GM23338 (cell line): Measurements from ENCODE around the gene ARHGAP10. TPM values are rescaled to one million over a fixed set of nuclear protein-coding genes. Genes with fewer than 3 reads are reported as not detected.

Source experiments
- ATAC-seq: fragments of 200-7000 bp; cut with Tn5 transposase; 3 replicates; pipeline ENCODE4 v1.9.1; 2020
- DNase-seq: peaks from one replicate; pipeline ENCODE4 v3.0.0-alpha.2; 2015; ENCODE audit warnings: low spot score
- H2AFZ ChIP-seq: fragments of 200-600 bp; sonication (generic); 2 replicates; pipeline ENCODE4 v1.8.0; 2016; ENCODE audit warnings: antibody characterized with exemption, mild to moderate bottlenecking, moderate library complexity
- H3F3A ChIP-seq: fragments of 200-600 bp; sonication (generic); replicated peaks from 2 replicates; pipeline ENCODE4 v1.8.0; 2017; ENCODE audit warnings: antibody characterized with exemption, mixed run types, low read depth
- H3K27ac ChIP-seq: fragments of 200-600 bp; sonication (generic); 2 replicates; pipeline ENCODE4 v1.6.1; 2016; ENCODE audit warnings: low read depth
- H3K27me3 ChIP-seq: fragments of 200-600 bp; sonication (generic); 2 replicates; pipeline ENCODE4 v1.8.0; 2016; ENCODE audit warnings: mild to moderate bottlenecking, mixed run types, moderate library complexity; ENCODE audit not compliant: insufficient read depth
- H3K36me3 ChIP-seq: fragments of 200-600 bp; sonication (generic); 2 replicates; pipeline ENCODE4 v1.8.0; 2016; ENCODE audit warnings: mild to moderate bottlenecking; ENCODE audit not compliant: insufficient read depth
- H3K4me1 ChIP-seq: fragments of 200-600 bp; sonication (generic); 2 replicates; pipeline ENCODE4 v1.8.0; 2016; ENCODE audit warnings: mild to moderate bottlenecking, moderate library complexity; ENCODE audit not compliant: insufficient read depth
- H3K4me2 ChIP-seq: fragments of 200-600 bp; sonication (generic); 2 replicates; pipeline ENCODE4 v1.7.1; 2017; ENCODE audit warnings: mixed run types
- H3K4me3 ChIP-seq: fragments of 200-600 bp; sonication (generic); 2 replicates; pipeline ENCODE4 v1.6.1; 2016; ENCODE audit warnings: mixed run types
- H3K79me2 ChIP-seq: fragments of 200-600 bp; sonication (generic); replicated peaks from 2 replicates; pipeline ENCODE4 v1.8.0; 2017; ENCODE audit warnings: mild to moderate bottlenecking; ENCODE audit not compliant: insufficient read depth
- H3K9me2 ChIP-seq: fragments of 200-600 bp; sonication (generic); 2 replicates; pipeline ENCODE4 v1.8.0; 2017; ENCODE audit not compliant: insufficient read depth
- H4K20me1 ChIP-seq: fragments of 200-600 bp; sonication (generic); replicated peaks from 2 replicates; pipeline ENCODE4 v1.8.0; 2017; ENCODE audit warnings: mild to moderate bottlenecking; ENCODE audit not compliant: insufficient read depth
- H3K27ac Mint-ChIP-seq: 2 replicates; pipeline ENCODE4 v1.8.0; 2020; ENCODE audit warnings: inconsistent platforms, mild to moderate bottlenecking, moderate library complexity, mixed read lengths
- H3K27me3 Mint-ChIP-seq: 3 replicates; pipeline ENCODE4 v1.8.0; 2022; ENCODE audit warnings: low read depth, mild to moderate bottlenecking, moderate library complexity, mixed read lengths, inconsistent platforms; ENCODE audit not compliant: insufficient read depth, poor library complexity
- H3K36me3 Mint-ChIP-seq: 3 replicates; pipeline ENCODE4 v1.8.0; 2021; ENCODE audit warnings: low read depth, mild to moderate bottlenecking, inconsistent platforms, moderate library complexity, mixed read lengths
- H3K4me1 Mint-ChIP-seq: 3 replicates; pipeline ENCODE4 v1.8.0; 2020; ENCODE audit warnings: mild to moderate bottlenecking, inconsistent platforms, mixed read lengths
- H3K4me3 Mint-ChIP-seq: 3 replicates; pipeline ENCODE4 v1.8.0; 2021; ENCODE audit warnings: moderate library complexity, mild to moderate bottlenecking, inconsistent platforms, mixed read lengths
- H3K9me3 Mint-ChIP-seq: 3 replicates; pipeline ENCODE4 v1.8.0; 2020; ENCODE audit warnings: moderate library complexity, mild to moderate bottlenecking, inconsistent platforms, mixed read lengths
- CREB1 ChIP-seq: fragments of 250-450 bp; sonication (Bioruptor Pico); IDR thresholded peaks from 2 replicates; pipeline ENCODE4 v1.5.0; 2020; ENCODE audit warnings: low read depth, mild to moderate bottlenecking, moderate library complexity
- EZH2 ChIP-seq: fragments of 200-600 bp; sonication (generic); IDR thresholded peaks from one replicate; pipeline ENCODE4 v1.8.0; 2017; ENCODE audit warnings: antibody characterized with exemption, mild to moderate bottlenecking, low read depth; ENCODE audit not compliant: unreplicated experiment
- EZH2phosphoT487 ChIP-seq: fragments of 200-600 bp; sonication (generic); IDR thresholded peaks from one replicate; pipeline ENCODE4 v1.8.1; 2018; ENCODE audit warnings: antibody characterized with exemption; ENCODE audit not compliant: unreplicated experiment
- JUNB ChIP-seq: IDR thresholded peaks from one replicate; pipeline ENCODE4 v1.6.1; 2016; ENCODE audit warnings: antibody characterized with exemption; ENCODE audit not compliant: unreplicated experiment
- NANOG ChIP-seq: IDR thresholded peaks from 2 replicates; pipeline ENCODE4 v1.6.1; 2016; ENCODE audit warnings: antibody characterized with exemption, borderline replicate concordance
- POLR2AphosphoS5 ChIP-seq: IDR thresholded peaks from 2 replicates; pipeline ENCODE4 v1.6.1; 2016; ENCODE audit warnings: antibody characterized with exemption, low read depth
- STAT1 ChIP-seq: IDR thresholded peaks from one replicate; pipeline ENCODE4 v1.6.1; 2016; ENCODE audit warnings: antibody characterized with exemption; ENCODE audit not compliant: unreplicated experiment
- ZNF114 ChIP-seq: fragments of 250-450 bp; sonication (Bioruptor Pico); IDR thresholded peaks from 2 replicates; pipeline ENCODE4 v1.5.0; 2020; ENCODE audit warnings: mild to moderate bottlenecking, moderate library complexity
- ZNF331 ChIP-seq: fragments of 250-450 bp; sonication (Bioruptor Pico); IDR thresholded peaks from 2 replicates; pipeline ENCODE4 v1.5.0; 2020; ENCODE audit warnings: low read depth, mild to moderate bottlenecking, moderate library complexity
- polyA plus RNA-seq: library from polyadenylated mRNA; unstranded; fragments of >200 nt; fragmentation: Nextera tagmentation; extraction: Ambion mirVana; gene quantifications from 2 replicates; pipeline ENCODE4 v1.2.1, GENCODE V29; 2016
- total RNA-seq: library from RNA; depleted of rRNA; stranded (reverse); fragments of >200 nt; shearing (Covaris generic); gene quantifications from 2 replicates; pipeline ENCODE4 v1.2.3, GENCODE V29; 2014
- TF ChIP-seq, protein P1 (sequence below): IDR thresholded peaks from one replicate; pipeline ENCODE4 v1.6.1; 2018; ENCODE audit warnings: antibody characterized with exemption; ENCODE audit not compliant: unreplicated experiment
- TF ChIP-seq, protein P2 (sequence below), 2 experiments: fragments of 200-600 bp in 1 of 2; sonication (generic) in 1 of 2; conservative IDR thresholded peaks; 2 replicates each; pipeline versions ENCODE4 v1.5.1 to v1.6.1; 2016 to 2017; ENCODE audit warnings: antibody characterized with exemption in 2 of 2, low read depth in 2 of 2, mild to moderate bottlenecking in 2 of 2, moderate library complexity in 1 of 2
- TF ChIP-seq, protein P3 (sequence below): IDR thresholded peaks from 2 replicates; pipeline ENCODE4 v1.6.1; 2016; ENCODE audit warnings: antibody characterized with exemption

The ARHGAP10 gene
- total and polyA plus RNA-seq, 2 experiments from 2014 or later: 5.1 to 6.3 TPM

DNA sequence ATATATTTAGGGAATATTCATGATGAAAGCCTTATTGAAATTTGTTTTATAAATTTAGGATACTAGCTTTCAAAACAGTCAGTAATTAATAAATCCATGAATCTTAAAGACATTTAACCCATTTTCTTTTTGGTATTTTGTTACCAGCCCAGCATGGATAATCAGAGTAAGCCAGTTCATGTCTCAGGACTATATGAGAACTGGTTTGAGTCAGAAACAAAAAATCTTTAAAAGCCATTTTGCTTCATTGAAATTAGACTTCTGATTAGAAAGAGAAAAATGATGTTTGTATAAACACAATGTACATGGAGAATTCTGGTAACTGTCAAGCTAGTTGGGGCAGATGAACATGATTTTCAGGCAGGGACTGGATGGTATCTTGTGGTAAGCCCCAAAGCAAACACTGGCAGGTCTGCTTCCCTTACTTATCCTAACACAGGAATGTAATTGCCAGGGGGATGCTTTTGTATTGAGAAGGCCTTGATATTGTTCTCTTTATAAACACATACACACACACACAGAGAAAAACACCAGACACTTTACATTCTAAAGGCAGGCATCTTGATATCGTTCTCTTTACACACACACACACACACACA, 9.4 kb downstream of the ARHGAP10 start:
- no peak for ATAC-seq
- DNase-seq: no peak
- no peaks in the 10 kb centered on the region for H3K36me3 Mint-ChIP-seq
- no peaks in the 10 kb centered on the region for H3K79me2 ChIP-seq
- H3K4me2 ChIP-seq: no peak overlapping the region
- no peak overlapping the region for H2AFZ ChIP-seq
- H3K27ac ChIP-seq: no peak overlapping the region
- no peaks in the 10 kb centered on the region for H3K9me3 Mint-ChIP-seq
- H3K27ac Mint-ChIP-seq: no peak overlapping the region
- H3K4me1 Mint-ChIP-seq: peaks cover 38% of the 10 kb centered on the region
- H3K27me3 Mint-ChIP-seq: no peaks in the 10 kb centered on the region
- no peaks in the 10 kb centered on the region for H3K36me3 ChIP-seq
- H3K27me3 ChIP-seq: 0 out of 2 replicates have a peak, but pooled peaks cover under 1% of the 10 kb centered on the region
- H3K4me1 ChIP-seq: peaks cover 36% of the 10 kb centered on the region
- TF ChIP-seq, protein P1, sequence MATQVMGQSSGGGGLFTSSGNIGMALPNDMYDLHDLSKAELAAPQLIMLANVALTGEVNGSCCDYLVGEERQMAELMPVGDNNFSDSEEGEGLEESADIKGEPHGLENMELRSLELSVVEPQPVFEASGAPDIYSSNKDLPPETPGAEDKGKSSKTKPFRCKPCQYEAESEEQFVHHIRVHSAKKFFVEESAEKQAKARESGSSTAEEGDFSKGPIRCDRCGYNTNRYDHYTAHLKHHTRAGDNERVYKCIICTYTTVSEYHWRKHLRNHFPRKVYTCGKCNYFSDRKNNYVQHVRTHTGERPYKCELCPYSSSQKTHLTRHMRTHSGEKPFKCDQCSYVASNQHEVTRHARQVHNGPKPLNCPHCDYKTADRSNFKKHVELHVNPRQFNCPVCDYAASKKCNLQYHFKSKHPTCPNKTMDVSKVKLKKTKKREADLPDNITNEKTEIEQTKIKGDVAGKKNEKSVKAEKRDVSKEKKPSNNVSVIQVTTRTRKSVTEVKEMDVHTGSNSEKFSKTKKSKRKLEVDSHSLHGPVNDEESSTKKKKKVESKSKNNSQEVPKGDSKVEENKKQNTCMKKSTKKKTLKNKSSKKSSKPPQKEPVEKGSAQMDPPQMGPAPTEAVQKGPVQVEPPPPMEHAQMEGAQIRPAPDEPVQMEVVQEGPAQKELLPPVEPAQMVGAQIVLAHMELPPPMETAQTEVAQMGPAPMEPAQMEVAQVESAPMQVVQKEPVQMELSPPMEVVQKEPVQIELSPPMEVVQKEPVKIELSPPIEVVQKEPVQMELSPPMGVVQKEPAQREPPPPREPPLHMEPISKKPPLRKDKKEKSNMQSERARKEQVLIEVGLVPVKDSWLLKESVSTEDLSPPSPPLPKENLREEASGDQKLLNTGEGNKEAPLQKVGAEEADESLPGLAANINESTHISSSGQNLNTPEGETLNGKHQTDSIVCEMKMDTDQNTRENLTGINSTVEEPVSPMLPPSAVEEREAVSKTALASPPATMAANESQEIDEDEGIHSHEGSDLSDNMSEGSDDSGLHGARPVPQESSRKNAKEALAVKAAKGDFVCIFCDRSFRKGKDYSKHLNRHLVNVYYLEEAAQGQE: no peak
- no peak for TF ChIP-seq EZH2phosphoT487
- TF ChIP-seq, protein P2, sequence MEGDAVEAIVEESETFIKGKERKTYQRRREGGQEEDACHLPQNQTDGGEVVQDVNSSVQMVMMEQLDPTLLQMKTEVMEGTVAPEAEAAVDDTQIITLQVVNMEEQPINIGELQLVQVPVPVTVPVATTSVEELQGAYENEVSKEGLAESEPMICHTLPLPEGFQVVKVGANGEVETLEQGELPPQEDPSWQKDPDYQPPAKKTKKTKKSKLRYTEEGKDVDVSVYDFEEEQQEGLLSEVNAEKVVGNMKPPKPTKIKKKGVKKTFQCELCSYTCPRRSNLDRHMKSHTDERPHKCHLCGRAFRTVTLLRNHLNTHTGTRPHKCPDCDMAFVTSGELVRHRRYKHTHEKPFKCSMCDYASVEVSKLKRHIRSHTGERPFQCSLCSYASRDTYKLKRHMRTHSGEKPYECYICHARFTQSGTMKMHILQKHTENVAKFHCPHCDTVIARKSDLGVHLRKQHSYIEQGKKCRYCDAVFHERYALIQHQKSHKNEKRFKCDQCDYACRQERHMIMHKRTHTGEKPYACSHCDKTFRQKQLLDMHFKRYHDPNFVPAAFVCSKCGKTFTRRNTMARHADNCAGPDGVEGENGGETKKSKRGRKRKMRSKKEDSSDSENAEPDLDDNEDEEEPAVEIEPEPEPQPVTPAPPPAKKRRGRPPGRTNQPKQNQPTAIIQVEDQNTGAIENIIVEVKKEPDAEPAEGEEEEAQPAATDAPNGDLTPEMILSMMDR (conservative IDR thresholded peaks at IDR 0.05; ENCODE audit: low read depth in 2 of 2): no peak
- no peak for TF ChIP-seq EZH2
- no peak for TF ChIP-seq STAT1
- TF ChIP-seq CREB1: no peak
- TF ChIP-seq ZNF114 (CRISPR knock-in tag): no peak
- TF ChIP-seq NANOG: no peak
- TF ChIP-seq, protein P3, sequence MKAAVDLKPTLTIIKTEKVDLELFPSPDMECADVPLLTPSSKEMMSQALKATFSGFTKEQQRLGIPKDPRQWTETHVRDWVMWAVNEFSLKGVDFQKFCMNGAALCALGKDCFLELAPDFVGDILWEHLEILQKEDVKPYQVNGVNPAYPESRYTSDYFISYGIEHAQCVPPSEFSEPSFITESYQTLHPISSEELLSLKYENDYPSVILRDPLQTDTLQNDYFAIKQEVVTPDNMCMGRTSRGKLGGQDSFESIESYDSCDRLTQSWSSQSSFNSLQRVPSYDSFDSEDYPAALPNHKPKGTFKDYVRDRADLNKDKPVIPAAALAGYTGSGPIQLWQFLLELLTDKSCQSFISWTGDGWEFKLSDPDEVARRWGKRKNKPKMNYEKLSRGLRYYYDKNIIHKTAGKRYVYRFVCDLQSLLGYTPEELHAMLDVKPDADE: no peak
- no peak for TF ChIP-seq ZNF331
- TF ChIP-seq JUNB: no peak
- TF ChIP-seq POLR2AphosphoS5: no peak
- no peak overlapping the region for H3K4me3 Mint-ChIP-seq
- H3K4me3 ChIP-seq: no peak overlapping the region
- no peaks in the 10 kb centered on the region for H4K20me1 ChIP-seq
- H3K9me2 ChIP-seq: no peaks in the 10 kb centered on the region
- H3F3A ChIP-seq: no peaks in the 10 kb centered on the region
